Spleen (tissue), 11 donors: Measurements from ENCODE around the gene SLC39A11. TPM values are rescaled to one million over a fixed set of nuclear protein-coding genes. Genes with fewer than 3 reads are reported as not detected.

Experiments
- DNase-seq: peaks from one replicate; pipeline ENCODE4 v3.0.0-alpha.2; 2020
- H3K27ac ChIP-seq, 8 donors: fragments of 200-600 bp; sonication (generic) in 7 of 8; 1 replicate in 4 of 8; 2 replicates in 4 of 8; pipeline versions ENCODE4 v1.5.0 to v1.8.0; 2016 to 2021; ENCODE audit warnings: inconsistent platforms in 4 of 8, mild to moderate bottlenecking in 4 of 8, moderate library complexity in 1 of 8
- H3K27me3 ChIP-seq, 7 donors: fragments of 200-600 bp; sonication (generic) in 6 of 7; replicated peaks in 1 of 7; 1 replicate in 4 of 7; 2 replicates in 3 of 7; pipeline versions ENCODE4 v1.5.0 to v1.8.0; 2016 to 2021; ENCODE audit warnings: inconsistent platforms in 3 of 7, mild to moderate bottlenecking in 1 of 7
- H3K36me3 ChIP-seq, 6 donors: fragments of 200-600 bp; sonication (generic) in 5 of 6; 1 replicate in 4 of 6; 2 replicates in 2 of 6; pipeline versions ENCODE4 v1.5.0 to v1.8.0; 2016 to 2021; ENCODE audit warnings: inconsistent platforms in 2 of 6
- H3K4me1 ChIP-seq, 6 donors: fragments of 200-600 bp; sonication (generic) in 5 of 6; 1 replicate in 3 of 6; 2 replicates in 3 of 6; pipeline versions ENCODE4 v1.5.0 to v1.8.0; 2016 to 2021; ENCODE audit warnings: inconsistent platforms in 3 of 6
- H3K4me3 ChIP-seq, 8 donors: fragments of 200-600 bp; sonication (generic) in 7 of 8; 1 replicate in 4 of 8; 2 replicates in 4 of 8; pipeline versions ENCODE4 v1.5.0 to v1.8.0; 2016 to 2021; ENCODE audit warnings: inconsistent platforms in 4 of 8, mild to moderate bottlenecking in 4 of 8, moderate library complexity in 2 of 8
- H3K9me3 ChIP-seq, 8 donors: fragments of 200-600 bp; sonication (generic) in 7 of 8; 1 replicate in 4 of 8; 2 replicates in 4 of 8; pipeline versions ENCODE4 v1.5.0 to v1.8.0; 2016 to 2021; ENCODE audit warnings: inconsistent platforms in 4 of 8
- POLR2A ChIP-seq, 3 donors: fragments of 450-650 bp; IDR thresholded peaks; one replicate each; pipeline ENCODE4 v1.5.1; 2017; ENCODE audit warnings: antibody characterized with exemption in 3 of 3, mild to moderate bottlenecking in 1 of 3
- POLR2AphosphoS5 ChIP-seq, 3 donors: sonication (generic); formaldehyde crosslinking; IDR thresholded peaks; one replicate each; pipeline ENCODE4 v1.5.1; 2017; ENCODE audit warnings: antibody characterized with exemption in 3 of 3
- WGBS, 5 donors: extraction: QIAGEN DNeasy Blood & Tissue Kit in 3 of 5; methylation state at CpG; one replicate each; pipeline versions ENCODE4 v1.1.5 to v1.1.7; 2013 to 2018; 5-methylcytosine and 5-hydroxymethylcytosine counted together
- intact Hi-C: fragments of 100-400 bp; cut with DNase I; formaldehyde crosslinking; loops from one replicate; pipeline ENCODE4 v1.15.0; 2023; ENCODE audit warnings: low total_unique reads
- polyA plus RNA-seq, 3 donors: library from polyadenylated mRNA; stranded (reverse); fragments of 200-250 nt; gene quantifications; one replicate each; pipeline ENCODE4 v1.2.1, GENCODE V29; 2013
- total RNA-seq, 7 donors: library from RNA; depleted of rRNA in 3 of 7; stranded (reverse); fragments of >200 nt in 3 of 7; fragmentation: NEBNext Ultra II Directional in 4 of 7; extraction: Animal tissue kit (Norgen Biotek cat#: 25700) in 4 of 7; gene quantifications; one replicate each; pipeline versions ENCODE4 v1.1.0 to v1.2.1, GENCODE V29; 2016 to 2021
- TF ChIP-seq, protein P1 (sequence below), 11 experiments: fragments of 200-600 bp in 7 of 11; fragments of 450-650 bp in 4 of 11; sonication (generic) in 4 of 11; IDR thresholded peaks in 8 of 11; conservative IDR thresholded peaks in 3 of 11; 1 replicate in 7 of 11; 2 replicates in 4 of 11; pipeline versions ENCODE4 v1.4.0 to v1.8.0; 2016 to 2021; ENCODE audit warnings: antibody characterized with exemption in 11 of 11, inconsistent platforms in 4 of 11, mild to moderate bottlenecking in 1 of 11
- donor health status: healthy with polysubstance abuse.
- donor health status: DM: no; HTN: no; CAD: no; lungs with moderate emphysema.
- donor health status: DM: no; HTN: no; CAD: no.
- donor health status: Bipolar disorder and iron deficiency.
- donor health status: healthy.
- donor health status: DM: no; HTN: no; CAD: no.
- donor health status: DM: yes; HTN: yes; CAD: no.

Gene SLC39A11
- total and polyA plus RNA-seq, 10 donors = 4.1 to 45.2 (median 27.8) TPM

DNA sequence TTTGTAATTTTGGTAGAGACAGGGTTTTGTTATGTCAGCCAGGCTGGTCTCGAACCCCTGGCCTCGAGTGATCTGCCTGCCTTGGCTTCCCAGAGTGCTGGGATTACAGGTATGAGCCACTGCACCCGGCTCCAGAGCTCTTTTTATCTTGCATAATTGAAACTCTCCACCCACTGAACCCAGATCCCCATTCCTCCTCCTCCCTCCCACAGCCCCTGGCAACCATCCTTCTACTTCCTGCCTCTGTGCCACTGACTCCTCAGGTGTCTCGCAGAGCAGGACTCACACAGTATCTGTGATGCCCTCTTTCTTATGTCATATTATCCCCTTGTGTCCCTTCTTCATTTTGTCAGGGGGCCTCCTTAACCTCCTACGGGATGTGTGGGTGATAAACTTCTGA lies 340.7 kb downstream of the SLC39A11 start:
- DNase-seq = no peak
- H3K9me3 ChIP-seq = peaks cover 0 to 8% (median 1%) of the 10 kb centered on the region in 8 donors
- 78 to 87% (median 83%) methylated on average over 5 of the region's 5 CpGs for WGBS, 5 donors
- no peak overlapping the region for H3K4me3 ChIP-seq
- H3K27me3 ChIP-seq = no peaks in the 10 kb centered on the region
- H3K27ac ChIP-seq = no peak overlapping the region
- TF ChIP-seq POLR2A (IDR thresholded peaks at IDR 0.05) (no peak), POLR2AphosphoS5 (IDR thresholded peaks at IDR 0.05) (no peak)
- TF ChIP-seq, protein P1, sequence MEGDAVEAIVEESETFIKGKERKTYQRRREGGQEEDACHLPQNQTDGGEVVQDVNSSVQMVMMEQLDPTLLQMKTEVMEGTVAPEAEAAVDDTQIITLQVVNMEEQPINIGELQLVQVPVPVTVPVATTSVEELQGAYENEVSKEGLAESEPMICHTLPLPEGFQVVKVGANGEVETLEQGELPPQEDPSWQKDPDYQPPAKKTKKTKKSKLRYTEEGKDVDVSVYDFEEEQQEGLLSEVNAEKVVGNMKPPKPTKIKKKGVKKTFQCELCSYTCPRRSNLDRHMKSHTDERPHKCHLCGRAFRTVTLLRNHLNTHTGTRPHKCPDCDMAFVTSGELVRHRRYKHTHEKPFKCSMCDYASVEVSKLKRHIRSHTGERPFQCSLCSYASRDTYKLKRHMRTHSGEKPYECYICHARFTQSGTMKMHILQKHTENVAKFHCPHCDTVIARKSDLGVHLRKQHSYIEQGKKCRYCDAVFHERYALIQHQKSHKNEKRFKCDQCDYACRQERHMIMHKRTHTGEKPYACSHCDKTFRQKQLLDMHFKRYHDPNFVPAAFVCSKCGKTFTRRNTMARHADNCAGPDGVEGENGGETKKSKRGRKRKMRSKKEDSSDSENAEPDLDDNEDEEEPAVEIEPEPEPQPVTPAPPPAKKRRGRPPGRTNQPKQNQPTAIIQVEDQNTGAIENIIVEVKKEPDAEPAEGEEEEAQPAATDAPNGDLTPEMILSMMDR (IDR thresholded peaks at IDR 0.05 in 8 of 11, conservative IDR thresholded peaks at IDR 0.05 in 3 of 11) = no peak
- H3K36me3 ChIP-seq = peaks cover 0 to 28% (median 0%) of the 10 kb centered on the region in 6 donors
- H3K4me1 ChIP-seq = no peaks in the 10 kb centered on the region
- intact Hi-C loops = no loop called here

- Histone ChIP-seq H3K27me3 (no peaks in the 10 kb centered on the region), H3K4me1 (no peaks in the 10 kb centered on the region), H3K4me3 (no peak overlapping the region), H3K27ac (no peak overlapping the region), H3K36me3 (peaks cover 0 to 11% (median 0%) of the 10 kb centered on the region in 6 donors), H3K9me3 (no peaks in the 10 kb centered on the region)
- no peak for DNase-seq
- WGBS, 5 donors = 76 to 88% (median 85%) methylated on average over 6 of the region's 6 CpGs
- TF ChIP-seq POLR2A (IDR thresholded peaks at IDR 0.05) = no peak
- TF ChIP-seq, protein P1 (IDR thresholded peaks at IDR 0.05 in 8 of 11, conservative IDR thresholded peaks at IDR 0.05 in 3 of 11) = no peak
- no peak for TF ChIP-seq POLR2AphosphoS5 (IDR thresholded peaks at IDR 0.05)
- intact Hi-C loops = no loop called here
Measured at GRCh38 chr17:72749119-72749572, 343.3 kb downstream of the SLC39A11 start.

DNA sequence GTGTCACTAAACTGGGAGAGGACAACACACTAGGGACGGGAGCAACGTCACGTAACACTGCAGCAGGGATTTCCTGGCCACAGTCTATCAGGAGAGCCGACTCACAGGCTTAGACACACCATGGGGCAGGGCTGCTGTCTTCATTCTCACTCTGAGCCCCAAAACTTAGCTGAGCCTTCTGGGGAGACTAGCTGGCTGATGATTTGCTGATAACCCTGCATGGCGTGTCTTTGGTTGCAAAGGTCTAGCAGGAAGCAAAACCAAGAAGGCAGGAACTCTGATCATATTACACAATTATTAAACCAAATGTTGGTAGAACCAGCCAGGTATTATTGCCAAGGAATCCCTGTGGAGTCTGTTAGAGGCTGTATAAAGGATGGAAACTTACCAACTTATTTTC lies 345.0 kb downstream of the SLC39A11 start:
- WGBS, 5 donors = 85 to 97% (median 93%) methylated on average over 5 of the region's 5 CpGs
- H3K27me3 ChIP-seq = no peaks in the 10 kb centered on the region
- no peak for DNase-seq
- TF ChIP-seq, protein P1 (IDR thresholded peaks at IDR 0.05 in 8 of 11, conservative IDR thresholded peaks at IDR 0.05 in 3 of 11) = no peak
- H3K9me3 ChIP-seq = no peaks in the 10 kb centered on the region
- no peaks in the 10 kb centered on the region for H3K4me1 ChIP-seq
- H3K36me3 ChIP-seq = peaks cover 0 to 11% (median 0%) of the 10 kb centered on the region in 6 donors
- intact Hi-C loops = no loop called here
- H3K27ac ChIP-seq = no peak overlapping the region
- no peak overlapping the region for H3K4me3 ChIP-seq

GRCh38 chr17:72745241-72745640 lies 347.2 kb downstream of the SLC39A11 start:
- Histone ChIP-seq H3K4me3 (no peak overlapping the region), H3K36me3 (peaks cover 0 to 22% (median 0%) of the 10 kb centered on the region in 6 donors)
- WGBS, 5 donors = 93 to 100% (median 98%) methylated on average over 2 of the region's 2 CpGs

More at GRCh38 chr17:72745241-72745640, 347.2 kb downstream of the SLC39A11 start:
- H3K4me1 ChIP-seq = no peaks in the 10 kb centered on the region
- no peak for TF ChIP-seq POLR2AphosphoS5 (IDR thresholded peaks at IDR 0.05)
- TF ChIP-seq, protein P1 (IDR thresholded peaks at IDR 0.05 in 8 of 11, conservative IDR thresholded peaks at IDR 0.05 in 3 of 11) = no peak
- TF ChIP-seq POLR2A (IDR thresholded peaks at IDR 0.05) = no peak
- no peaks in the 10 kb centered on the region for H3K9me3 ChIP-seq
- H3K27ac ChIP-seq = no peak overlapping the region
- intact Hi-C loops = no loop called here
- DNase-seq = no peak
- no peaks in the 10 kb centered on the region for H3K27me3 ChIP-seq
